AG04449 (cell line): ENCODE data around the gene DNAJC16.

Source experiments
- CTCF ChIA-PET: fragments of 350-600 bp; formaldehyde crosslinking; extraction: SDS; loops from one replicate; lab custom pipeline; 2021; ENCODE audit warnings: antibody characterized with exemption; lab: Yijun Ruan, JAX
- POLR2A ChIA-PET: fragments of 400-600, 350-600 bp; formaldehyde crosslinking; extraction: SDS; loops from one replicate; lab custom pipeline; 2020; ENCODE audit warnings: antibody characterized with exemption, inconsistent platforms; lab: Yijun Ruan, JAX
- DNase-seq: peaks from one replicate; pipeline ENCODE4 v3.0.0-alpha.2; 2010; ENCODE audit warnings: low read depth, low spot score
- H3K4me3 ChIP-seq: 2 replicates; pipeline ENCODE4 v1.5.1; 2011; ENCODE audit warnings: low read depth, mild to moderate bottlenecking, control low read depth, low read length
- CTCF ChIP-seq: IDR thresholded peaks from one replicate; pipeline ENCODE4 v1.5.1; 2011; ENCODE audit warnings: mild to moderate bottlenecking, moderate library complexity, low read length, control low read depth, inconsistent platforms; ENCODE audit not compliant: insufficient read depth; ENCODE audit errors: missing control alignments

The DNAJC16 gene

DNA sequence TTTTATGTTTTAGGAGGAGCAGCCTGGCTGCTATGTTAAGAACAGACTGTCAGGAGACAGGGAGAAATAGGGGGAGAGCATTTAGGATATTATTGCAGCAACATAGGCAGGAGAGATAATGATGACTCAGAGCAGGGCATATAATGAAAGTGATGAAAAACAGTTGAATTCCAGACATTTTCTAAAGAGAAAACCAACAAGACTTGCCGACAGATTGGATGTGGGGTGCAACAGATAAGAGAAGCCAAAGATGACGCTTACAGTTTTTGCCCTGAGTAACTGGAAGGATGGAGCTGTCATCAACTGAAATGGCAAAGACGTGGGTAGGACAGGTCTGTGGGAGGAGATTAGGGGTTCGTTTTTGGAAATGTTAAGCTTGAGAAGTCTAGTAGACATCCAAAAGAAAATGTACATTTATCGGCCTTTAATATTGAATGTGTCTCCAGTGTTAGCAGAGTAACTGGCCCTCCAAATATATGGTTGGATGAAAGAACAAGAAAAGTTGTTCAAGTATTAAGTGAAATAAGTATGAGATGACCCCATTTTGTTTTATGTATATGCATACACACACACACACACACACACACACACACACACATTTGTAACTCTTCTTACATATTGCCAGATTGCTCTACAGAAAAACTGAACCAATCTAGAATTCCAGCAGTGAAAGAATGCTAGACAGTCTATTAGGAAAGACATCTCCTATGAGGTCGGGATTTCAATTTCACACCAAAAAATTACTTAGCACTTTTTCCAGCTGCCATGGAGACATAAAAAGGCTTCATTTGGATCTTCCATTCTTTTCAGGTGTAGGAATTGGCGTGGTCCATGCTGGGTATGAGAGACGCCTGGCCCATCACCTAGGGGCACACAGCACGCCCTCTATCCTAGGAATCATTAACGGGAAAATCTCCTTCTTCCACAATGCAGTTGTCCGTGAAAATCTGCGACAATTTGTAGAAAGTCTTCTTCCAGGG lies 17.2 kb downstream of the DNAJC16 start:
- DNase-seq, result peak; percentile 56
- H3K4me3 ChIP-seq, result no peak overlapping the region
- POLR2A ChIA-PET, result no interaction called here
- no peak for TF ChIP-seq CTCF
- CTCF ChIA-PET, result interaction anchor here (1.5 kb wide), 1 partner anchor 15 kb away, joined by 6 read pairs; no protein-coding TSS in a partner anchor

GRCh38 chr1:15546641-15547040 lies 20.0 kb downstream of the DNAJC16 start:
- TF ChIP-seq CTCF, result no peak
- no peak overlapping the region for H3K4me3 ChIP-seq
- DNase-seq, result no peak
- ChIA-PET POLR2A (no interaction called here), CTCF (no interaction called here)

DNA sequence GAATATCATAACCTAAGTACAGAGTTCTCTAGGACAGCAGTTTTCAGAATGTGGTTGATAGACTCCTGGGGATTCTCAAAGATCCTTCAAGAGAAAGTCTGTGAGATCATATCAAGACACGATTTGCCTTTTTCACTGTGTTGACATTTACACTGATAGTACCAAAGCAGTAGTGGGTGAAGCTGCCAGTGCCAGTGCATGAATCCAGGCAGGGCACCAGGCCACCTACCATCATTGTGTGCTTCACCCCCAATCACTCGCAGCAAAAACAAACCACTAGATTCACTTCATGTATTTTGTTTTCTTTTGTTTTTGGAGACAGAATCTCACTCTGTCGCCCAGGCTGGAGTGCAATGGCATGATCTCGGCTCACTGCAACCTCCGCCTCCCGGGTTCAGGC lies 23.9 kb downstream of the DNAJC16 start:
- ChIA-PET CTCF (no interaction called here), POLR2A (no interaction called here)
- no peak for TF ChIP-seq CTCF
- no peak for DNase-seq
- H3K4me3 ChIP-seq, result no peak overlapping the region

GRCh38 chr1:15557008-15557407 lies 30.4 kb downstream of the DNAJC16 start:
- ChIA-PET CTCF (interaction anchor here (1.2 kb wide), 1 partner anchor 13 kb away, joined by 3 read pairs; no protein-coding TSS in a partner anchor), POLR2A (no interaction called here)
- no peak overlapping the region for H3K4me3 ChIP-seq
- DNase-seq, result no peak
- no peak for TF ChIP-seq CTCF

- no peak for DNase-seq
- POLR2A ChIA-PET, result no interaction called here
- no peak overlapping the region for H3K4me3 ChIP-seq
- no peak for TF ChIP-seq CTCF
- CTCF ChIA-PET, result interaction anchor here (1.2 kb wide), 1 partner anchor 12 kb away, joined by 3 read pairs; no protein-coding TSS in a partner anchor
Observed at GRCh38 chr1:15557594-15557993, 30.9 kb downstream of the DNAJC16 start.

GRCh38 chr1:15558516-15558915 lies 31.9 kb downstream of the DNAJC16 start:
- POLR2A ChIA-PET, result no interaction called here
- DNase-seq, result no peak
- no peak overlapping the region for H3K4me3 ChIP-seq
- TF ChIP-seq CTCF, result no peak
- CTCF ChIA-PET, result no interaction called here
